Peyer's patch (tissue), 4 donors: Measurements from ENCODE around the gene PLD1. TPM values are rescaled to one million over a fixed set of nuclear protein-coding genes. Genes with fewer than 3 reads are reported as not detected.

ENCODE experiments used
- DNase-seq, 3 donors: peaks; one replicate each; pipeline ENCODE4 v3.0.0-alpha.2; 2017 to 2019
- H3K27ac ChIP-seq, 4 donors: fragments of 200-600 bp; sonication (generic); one replicate each; pipeline ENCODE4 v1.5.1; 2016 to 2019
- H3K27me3 ChIP-seq, 2 donors: fragments of 200-600 bp; sonication (generic); one replicate each; pipeline ENCODE4 v1.5.1; 2019
- H3K36me3 ChIP-seq, 3 donors: fragments of 200-600 bp; sonication (generic); one replicate each; pipeline ENCODE4 v1.5.1; 2016 to 2019
- H3K4me1 ChIP-seq, 4 donors: fragments of 200-600 bp; sonication (generic); one replicate each; pipeline ENCODE4 v1.5.1; 2016 to 2019
- H3K4me3 ChIP-seq, 4 donors: fragments of 200-600 bp; sonication (generic); 1 replicate in 3 of 4; 2 replicates in 1 of 4; pipeline ENCODE4 v1.5.1; 2016 to 2019; ENCODE audit warnings: mild to moderate bottlenecking in 1 of 4
- H3K9me3 ChIP-seq, 4 donors: fragments of 200-600 bp; sonication (generic); one replicate each; pipeline ENCODE4 v1.5.1; 2016 to 2019; ENCODE audit warnings: mild to moderate bottlenecking in 1 of 4
- CTCF ChIP-seq, 6 experiments: fragments of 450-650 bp in 4 of 6; fragments of 200-600 bp in 2 of 6; sonication (generic) in 1 of 6; IDR thresholded peaks; one replicate each; pipeline ENCODE4 v1.5.1; 2017 to 2019; ENCODE audit warnings: antibody characterized with exemption in 6 of 6, mild to moderate bottlenecking in 3 of 6, moderate library complexity in 1 of 6
- POLR2A ChIP-seq, 2 donors: fragments of 450-650 bp; IDR thresholded peaks; one replicate each; pipeline ENCODE4 v1.5.1; 2017; ENCODE audit warnings: antibody characterized with exemption in 2 of 2, mild to moderate bottlenecking in 2 of 2, moderate library complexity in 2 of 2
- total RNA-seq, 4 donors: library from RNA; depleted of rRNA; stranded (reverse); fragments of >200 nt; gene quantifications; one replicate each; pipeline ENCODE4 v1.1.0, GENCODE V29; 2016

Gene PLD1
- total RNA-seq, 4 donors from 2014 or later, result 120 to 218 (median 187) TPM

GRCh38 chr3:171682743-171683142 is 127.5 kb downstream of the PLD1 start:
- TF ChIP-seq POLR2A (IDR thresholded peaks at IDR 0.05), result no peak
- TF ChIP-seq CTCF (IDR thresholded peaks at IDR 0.05), result no peak
- DNase-seq, result no peak
- Histone ChIP-seq H3K27me3 (no peaks in the 10 kb centered on the region), H3K27ac (peak overlapping the region in 1 of 4 donors; percentile 74), H3K4me3 (no peak overlapping the region), H3K4me1 (peaks cover 0 to 42% (median 1%) of the 10 kb centered on the region in 4 donors), H3K36me3 (peaks cover 0 to 8% (median 0%) of the 10 kb centered on the region in 3 donors), H3K9me3 (no peaks in the 10 kb centered on the region)

- Histone ChIP-seq H3K4me3 (peak overlapping the region in 1 of 4 donors; percentile 22), H3K27ac (peak overlapping the region in 3 of 4 donors; percentile 50 to 83 (median 81)), H3K4me1 (peaks cover 0 to 55% (median 1%) of the 10 kb centered on the region in 4 donors), H3K9me3 (no peaks in the 10 kb centered on the region), H3K27me3 (no peaks in the 10 kb centered on the region), H3K36me3 (peaks cover 0 to 9% (median 0%) of the 10 kb centered on the region in 3 donors)
- peak in 1 of 3 donors; percentile 51 for DNase-seq
- no peak for TF ChIP-seq CTCF (IDR thresholded peaks at IDR 0.05)
- TF ChIP-seq POLR2A (IDR thresholded peaks at IDR 0.05), result no peak
These were observed 129.4 kb downstream of the PLD1 start for GRCh38 chr3:171680726-171681411.

GRCh38 chr3:171678971-171679492 is 131.3 kb downstream of the PLD1 start:
- H3K4me1 ChIP-seq, result peaks cover 0 to 52% (median 1%) of the 10 kb centered on the region in 4 donors
- no peak for TF ChIP-seq CTCF (IDR thresholded peaks at IDR 0.05)
- TF ChIP-seq POLR2A (IDR thresholded peaks at IDR 0.05), result no peak
- peaks cover 0 to 12% (median 0%) of the 10 kb centered on the region in 3 donors for H3K36me3 ChIP-seq
- no peak overlapping the region for H3K4me3 ChIP-seq
- H3K27me3 ChIP-seq, result no peaks in the 10 kb centered on the region
- peak overlapping the region in 2 of 4 donors; percentile 81 to 90 for H3K27ac ChIP-seq
- peak in 1 of 3 donors; percentile 70 for DNase-seq
- H3K9me3 ChIP-seq, result no peaks in the 10 kb centered on the region

GRCh38 chr3:171677706-171678105 is 132.6 kb downstream of the PLD1 start:
- TF ChIP-seq CTCF (IDR thresholded peaks at IDR 0.05) (no peak), POLR2A (IDR thresholded peaks at IDR 0.05) (no peak)
- no peak for DNase-seq
- no peak overlapping the region for H3K4me3 ChIP-seq
- no peaks in the 10 kb centered on the region for H3K27me3 ChIP-seq
- peak overlapping the region in 2 of 4 donors; percentile 81 to 90 for H3K27ac ChIP-seq
- peaks cover 0 to 48% (median 0%) of the 10 kb centered on the region in 4 donors for H3K4me1 ChIP-seq
- peaks cover 0 to 21% (median 0%) of the 10 kb centered on the region in 3 donors for H3K36me3 ChIP-seq
- no peaks in the 10 kb centered on the region for H3K9me3 ChIP-seq

- no peak overlapping the region for H3K4me3 ChIP-seq
- peak overlapping the region in 3 of 4 donors; percentile 68 to 90 (median 81) for H3K27ac ChIP-seq
- TF ChIP-seq POLR2A (IDR thresholded peaks at IDR 0.05) (peak in 1 of 2 donors; percentile 53), CTCF (IDR thresholded peaks at IDR 0.05) (peak in 1 of 6 experiments; percentile 10)
- peak in 2 of 3 donors; percentile 89 to 92 for DNase-seq
- no peaks in the 10 kb centered on the region for H3K27me3 ChIP-seq
- H3K4me1 ChIP-seq, result peaks cover 0 to 47% (median 0%) of the 10 kb centered on the region in 4 donors
- no peaks in the 10 kb centered on the region for H3K9me3 ChIP-seq
- peaks cover 0 to 21% (median 0%) of the 10 kb centered on the region in 3 donors for H3K36me3 ChIP-seq
These were observed 133.6 kb downstream of the PLD1 start for GRCh38 chr3:171676601-171677175.
